ENCODE measurements around the gene KSR1. TPM values are rescaled to one million over a fixed set of nuclear protein-coding genes. Genes with fewer than 3 reads are reported as not detected.
A peak's percentile ranks its signal among the peaks of the same experiment; 100 is the strongest.
"Not testable (repeated sequence)": the region's sequence is repeated elsewhere in the genome, so short reads cannot be mapped to it uniquely, and the experiment has no call there.

Gene KSR1
- total RNA-seq, 1 experiment from 2014 or later: 88.9 TPM

DNA sequence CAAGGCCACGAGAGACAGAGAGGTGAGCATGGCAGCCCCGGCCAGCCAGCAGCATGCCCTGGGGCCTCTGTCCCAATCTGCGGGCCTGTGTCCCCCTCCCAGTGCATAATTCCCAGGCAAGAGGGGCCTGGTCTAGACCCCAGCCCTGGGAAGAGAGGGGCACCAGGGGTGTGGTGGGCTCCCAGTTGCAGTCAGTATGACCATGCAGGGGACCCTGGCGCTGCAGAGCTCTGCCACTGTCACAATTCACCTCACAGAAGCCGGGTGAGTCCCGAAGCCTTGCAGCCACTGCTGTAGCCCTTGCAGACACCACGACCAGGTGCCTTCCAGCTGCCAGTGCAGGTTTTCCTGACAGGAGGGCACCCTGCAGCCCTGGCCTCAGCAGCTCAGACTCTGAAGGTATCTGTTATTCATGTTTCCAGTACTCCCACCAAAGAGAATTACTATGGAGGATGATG lies 25.8 kb upstream of the KSR1 start:
- no TSS peak for BruUV-seq (replicated peaks)

DNA sequence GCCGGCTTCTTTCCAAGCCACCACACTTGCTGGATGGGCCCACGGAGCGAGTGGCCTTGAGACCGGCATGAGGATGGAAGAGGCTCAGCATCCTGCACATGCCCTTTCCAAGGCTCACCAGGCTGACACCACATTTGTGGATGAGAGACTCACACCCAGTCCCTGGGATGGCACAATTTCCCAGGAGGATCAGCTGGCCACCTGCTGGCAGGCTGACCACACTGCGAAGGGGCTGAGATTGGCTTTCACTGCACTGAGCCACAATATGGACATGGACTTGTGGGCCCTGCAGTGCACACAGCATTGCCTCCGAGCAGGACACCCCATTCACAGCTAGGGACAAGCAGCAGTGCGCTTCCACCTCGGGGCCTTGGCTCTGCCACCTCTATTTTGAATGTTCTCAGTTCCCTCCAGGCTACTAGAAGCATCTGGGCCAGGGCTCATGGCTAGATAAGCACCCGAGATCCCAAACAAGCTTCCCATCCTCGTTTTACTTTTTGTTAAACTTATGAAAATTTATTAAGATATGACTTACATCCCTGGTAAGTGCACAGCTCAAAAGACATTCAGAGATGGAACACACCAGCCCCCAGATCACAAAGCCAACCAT lies 25.3 kb upstream of the KSR1 start:
- Mint-ChIP-seq H3K36me3 (ENCODE audit: insufficient read depth, unreplicated experiment) (no peaks in the 10 kb centered on the region), H3K4me1 (ENCODE audit: low read depth, unreplicated experiment) (no peaks in the 10 kb centered on the region), H3K27ac (ENCODE audit: unreplicated experiment) (no peak overlapping the region), H3K9me3 (ENCODE audit: unreplicated experiment) (no peaks in the 10 kb centered on the region), H3K4me3 (ENCODE audit: unreplicated experiment) (no peak overlapping the region), H3K27me3 (ENCODE audit: insufficient read depth, unreplicated experiment) (no peaks in the 10 kb centered on the region)
- ChIA-PET POLR2A (no interaction called here), CTCF (interaction anchor here (0.6 to 1.4 kb wide), 6 partner anchors 9 to 647 kb away, joined by 3 to 4 read pairs (median 4); no protein-coding TSS in a partner anchor)
- peak; percentile 80 to 84 for DNase-seq
- Histone ChIP-seq H3K36me3 (ENCODE audit: control insufficient read depth, insufficient read depth, low read length) (no peaks in the 10 kb centered on the region), H3K9me3 (no peaks in the 10 kb centered on the region), H3K4me1 (0 out of 2 replicates have a peak, but pooled peaks cover 7% of the 10 kb centered on the region), H3K4me3 (ENCODE audit: low read depth, low read length) (no peak overlapping the region), H3K27me3 (replicated peaks; ENCODE audit: control insufficient read depth, insufficient read depth, low read length) (0 out of 2 replicates have a peak, but pooled peaks cover 1% of the 10 kb centered on the region)
- no TSS peak for BruUV-seq (replicated peaks)
- intact Hi-C loops (cut with micrococcal nuclease; ENCODE audit: unreplicated experiment): loop anchor here (1.0 to 5.0 kb wide), 3 partner anchors 77 to 194 kb away; no protein-coding TSS in a partner anchor
- TF ChIP-seq, protein P1, sequence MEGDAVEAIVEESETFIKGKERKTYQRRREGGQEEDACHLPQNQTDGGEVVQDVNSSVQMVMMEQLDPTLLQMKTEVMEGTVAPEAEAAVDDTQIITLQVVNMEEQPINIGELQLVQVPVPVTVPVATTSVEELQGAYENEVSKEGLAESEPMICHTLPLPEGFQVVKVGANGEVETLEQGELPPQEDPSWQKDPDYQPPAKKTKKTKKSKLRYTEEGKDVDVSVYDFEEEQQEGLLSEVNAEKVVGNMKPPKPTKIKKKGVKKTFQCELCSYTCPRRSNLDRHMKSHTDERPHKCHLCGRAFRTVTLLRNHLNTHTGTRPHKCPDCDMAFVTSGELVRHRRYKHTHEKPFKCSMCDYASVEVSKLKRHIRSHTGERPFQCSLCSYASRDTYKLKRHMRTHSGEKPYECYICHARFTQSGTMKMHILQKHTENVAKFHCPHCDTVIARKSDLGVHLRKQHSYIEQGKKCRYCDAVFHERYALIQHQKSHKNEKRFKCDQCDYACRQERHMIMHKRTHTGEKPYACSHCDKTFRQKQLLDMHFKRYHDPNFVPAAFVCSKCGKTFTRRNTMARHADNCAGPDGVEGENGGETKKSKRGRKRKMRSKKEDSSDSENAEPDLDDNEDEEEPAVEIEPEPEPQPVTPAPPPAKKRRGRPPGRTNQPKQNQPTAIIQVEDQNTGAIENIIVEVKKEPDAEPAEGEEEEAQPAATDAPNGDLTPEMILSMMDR (IDR thresholded peaks at IDR 0.05; ENCODE audit: insufficient read depth in 1 of 2, low read depth in 1 of 2, low read length in 1 of 2, severe bottlenecking in 1 of 2, unreplicated experiment in 1 of 2): peak; percentile 94 to 98

More for the DNA sequence above, 25.8 kb upstream of the KSR1 start:
- Histone ChIP-seq H3K4me1 (0 out of 2 replicates have a peak, but pooled peaks cover 2% of the 10 kb centered on the region), H3K36me3 (ENCODE audit: control insufficient read depth, insufficient read depth, low read length) (no peaks in the 10 kb centered on the region), H3K9me3 (no peaks in the 10 kb centered on the region), H3K4me3 (ENCODE audit: low read depth, low read length) (no peak overlapping the region), H3K27me3 (replicated peaks; ENCODE audit: control insufficient read depth, insufficient read depth, low read length) (0 out of 2 replicates have a peak, but pooled peaks cover 1% of the 10 kb centered on the region)
- TF ChIP-seq, protein P1 (IDR thresholded peaks at IDR 0.05; ENCODE audit: insufficient read depth in 1 of 2, low read depth in 1 of 2, low read length in 1 of 2, severe bottlenecking in 1 of 2, unreplicated experiment in 1 of 2): no peak
- Mint-ChIP-seq H3K4me3 (ENCODE audit: unreplicated experiment) (no peak overlapping the region), H3K36me3 (ENCODE audit: insufficient read depth, unreplicated experiment) (no peaks in the 10 kb centered on the region), H3K27ac (ENCODE audit: unreplicated experiment) (no peak overlapping the region), H3K4me1 (ENCODE audit: low read depth, unreplicated experiment) (no peaks in the 10 kb centered on the region), H3K27me3 (ENCODE audit: insufficient read depth, unreplicated experiment) (no peaks in the 10 kb centered on the region), H3K9me3 (ENCODE audit: unreplicated experiment) (no peaks in the 10 kb centered on the region)
- CTCF ChIA-PET: interaction anchor here (1.0 kb wide), 3 partner anchors 10 to 367 kb away, joined by 3 to 4 read pairs (median 4); no protein-coding TSS in a partner anchor
- POLR2A ChIA-PET: no interaction called here
- intact Hi-C loops (cut with micrococcal nuclease; ENCODE audit: unreplicated experiment): loop anchor here (5.0 kb wide), 1 partner anchor 193 kb away; no protein-coding TSS in a partner anchor
- no peak for DNase-seq

DNA sequence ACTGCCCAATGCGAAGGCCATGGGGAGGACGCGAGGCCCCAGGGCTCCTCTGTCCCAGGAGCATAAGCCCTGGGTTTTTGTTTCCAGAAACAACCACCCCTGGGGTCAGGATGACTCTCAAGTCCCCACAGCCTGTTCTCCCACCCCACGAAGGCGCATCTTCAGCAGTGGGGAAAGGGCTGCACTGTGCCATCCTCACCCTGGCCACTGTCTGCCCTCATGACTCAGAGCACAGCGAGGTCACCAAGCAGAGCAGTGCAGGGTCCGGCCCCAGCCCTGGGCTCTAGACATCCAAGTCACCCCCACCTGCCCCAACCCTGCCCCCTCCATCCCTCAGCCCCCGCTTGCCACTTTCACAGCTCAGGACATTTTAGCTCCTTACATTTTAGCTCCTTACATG lies 22.7 kb upstream of the KSR1 start:
- no peaks in the 10 kb centered on the region for H3K36me3 ChIP-seq (ENCODE audit: control insufficient read depth, insufficient read depth, low read length)
- TF ChIP-seq, protein P1 (IDR thresholded peaks at IDR 0.05; ENCODE audit: insufficient read depth in 1 of 2, low read depth in 1 of 2, low read length in 1 of 2, severe bottlenecking in 1 of 2, unreplicated experiment in 1 of 2): no peak
- H3K9me3 ChIP-seq: no peaks in the 10 kb centered on the region
- Mint-ChIP-seq H3K4me3 (ENCODE audit: unreplicated experiment) (no peak overlapping the region), H3K27ac (ENCODE audit: unreplicated experiment) (no peak overlapping the region), H3K36me3 (ENCODE audit: insufficient read depth, unreplicated experiment) (no peaks in the 10 kb centered on the region), H3K4me1 (ENCODE audit: low read depth, unreplicated experiment) (no peaks in the 10 kb centered on the region), H3K27me3 (ENCODE audit: insufficient read depth, unreplicated experiment) (no peaks in the 10 kb centered on the region), H3K9me3 (ENCODE audit: unreplicated experiment) (no peaks in the 10 kb centered on the region)
- 0 out of 2 replicates have a peak, but pooled peaks cover 7% of the 10 kb centered on the region for H3K4me1 ChIP-seq
- CTCF ChIA-PET: interaction anchor here (1.2 kb wide), 1 partner anchor 166 kb away, joined by 4 read pairs; no protein-coding TSS in a partner anchor
- H3K4me3 ChIP-seq (ENCODE audit: low read depth, low read length): no peak overlapping the region
- 0 out of 2 replicates have a peak, but pooled peaks cover 1% of the 10 kb centered on the region for H3K27me3 ChIP-seq (replicated peaks; ENCODE audit: control insufficient read depth, insufficient read depth, low read length)
- intact Hi-C loops (cut with micrococcal nuclease; ENCODE audit: unreplicated experiment): loop anchor here (5.0 kb wide), 1 partner anchor 196 kb away; no protein-coding TSS in a partner anchor
- DNase-seq: no peak
- POLR2A ChIA-PET: no interaction called here
- BruUV-seq (replicated peaks): no TSS peak

DNA sequence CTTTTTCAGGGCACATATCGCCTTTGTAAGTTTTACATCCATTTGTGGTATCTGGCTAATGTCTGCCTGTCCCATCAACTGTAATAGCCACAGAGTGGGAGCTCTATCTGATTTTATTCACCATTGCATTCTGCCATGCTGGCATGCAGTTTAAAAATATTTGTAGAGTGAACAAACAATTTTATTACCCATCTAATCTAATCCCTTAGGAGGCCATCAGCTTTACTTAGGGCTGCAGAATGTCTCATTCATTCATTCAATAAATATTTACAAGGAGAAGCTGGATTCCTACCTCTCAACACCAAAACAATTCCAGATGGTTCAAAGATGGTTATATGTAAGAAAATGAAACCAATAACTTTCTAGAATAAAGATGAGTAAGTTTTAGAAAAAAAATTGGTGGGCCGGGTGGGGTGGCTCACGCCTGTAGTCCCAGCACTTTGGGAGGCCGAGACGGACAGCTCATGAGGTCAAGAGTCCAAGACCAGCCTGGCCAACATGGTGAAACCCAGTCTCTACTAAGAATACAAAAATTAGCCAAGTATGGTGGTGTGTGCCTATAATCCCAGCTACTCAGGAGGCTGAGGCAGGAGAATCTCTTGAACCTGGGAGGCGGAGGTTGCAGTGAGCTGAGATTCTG lies 20.7 kb upstream of the KSR1 start:
- POLR2A ChIA-PET; H3K9me3 Mint-ChIP-seq (ENCODE audit: unreplicated experiment); H3K4me3 ChIP-seq (ENCODE audit: low read depth, low read length); intact Hi-C loops (cut with micrococcal nuclease; ENCODE audit: unreplicated experiment); H3K4me1 Mint-ChIP-seq (ENCODE audit: low read depth, unreplicated experiment); H3K36me3 Mint-ChIP-seq (ENCODE audit: insufficient read depth, unreplicated experiment); H3K27me3 ChIP-seq (replicated peaks; ENCODE audit: control insufficient read depth, insufficient read depth, low read length); H3K27me3 Mint-ChIP-seq (ENCODE audit: insufficient read depth, unreplicated experiment); BruUV-seq (replicated peaks); H3K4me3 Mint-ChIP-seq (ENCODE audit: unreplicated experiment); H3K27ac Mint-ChIP-seq (ENCODE audit: unreplicated experiment); H3K36me3 ChIP-seq (ENCODE audit: control insufficient read depth, insufficient read depth, low read length); H3K9me3 ChIP-seq: not testable (repeated sequence)
- peaks cover 11% of the 10 kb centered on the region; the same call in 1 of the 2 replicates for H3K4me1 ChIP-seq
- DNase-seq: peak in 1 of 2 experiments; percentile 26
- CTCF ChIA-PET: interaction anchor here (1.0 to 1.3 kb wide), 4 partner anchors 21 to 444 kb away, joined by 3 to 4 read pairs (median 4); partner anchors contain the start of gene KSR1

Data from Caco-2 (cell line).